RWPE1 (cell line): ENCODE data around the gene MARCOL.
A peak's percentile ranks its signal among the peaks of the same experiment; 100 is the strongest.

Experiments
- CTCF ChIA-PET: fragments of 350-600 bp; sonication (Branson Sonifier 250); formaldehyde crosslinking; extraction: SDS; loops from one replicate; lab custom pipeline; 2021; lab: Yijun Ruan, JAX
- POLR2A ChIA-PET: fragments of 400-600 bp; formaldehyde crosslinking; extraction: SDS; loops from one replicate; lab custom pipeline; 2020; ENCODE audit warnings: antibody characterized with exemption; ENCODE audit not compliant: low non-redundant PET; lab: Yijun Ruan, JAX
- DNase-seq: peaks from one replicate; pipeline ENCODE4 v3.0.0; 2012; ENCODE audit warnings: low spot score
- H3K27ac ChIP-seq: fragments of 450-650 bp; 2 replicates; pipeline ENCODE4 v1.5.1; 2017
- CTCF ChIP-seq: fragments of 450-650 bp; conservative IDR thresholded peaks from 2 replicates; pipeline ENCODE4 v1.5.1; 2017; ENCODE audit warnings: low read depth, mild to moderate bottlenecking

MARCOL gene

GRCh38 chr5:148205865-148206264, 32.5 kb upstream of the MARCOL start:
- TF ChIP-seq CTCF, result no peak
- no peak for DNase-seq
- CTCF ChIA-PET, result no interaction called here
- no peak overlapping the region for H3K27ac ChIP-seq
- POLR2A ChIA-PET, result no interaction called here

GRCh38 chr5:148206620-148207019, 31.7 kb upstream of the MARCOL start:
- POLR2A ChIA-PET, result no interaction called here
- no peak for DNase-seq

GRCh38 chr5:148208226-148208625, 30.1 kb upstream of the MARCOL start:
- H3K27ac ChIP-seq, result no peak overlapping the region
- CTCF ChIA-PET, result no interaction called here
- POLR2A ChIA-PET, result no interaction called here
- TF ChIP-seq CTCF, result no peak
- peak; percentile 4 for DNase-seq

More at GRCh38 chr5:148206620-148207019, 31.7 kb upstream of the MARCOL start:
- no peak overlapping the region for H3K27ac ChIP-seq
- CTCF ChIA-PET, result no interaction called here
- no peak for TF ChIP-seq CTCF

DNA sequence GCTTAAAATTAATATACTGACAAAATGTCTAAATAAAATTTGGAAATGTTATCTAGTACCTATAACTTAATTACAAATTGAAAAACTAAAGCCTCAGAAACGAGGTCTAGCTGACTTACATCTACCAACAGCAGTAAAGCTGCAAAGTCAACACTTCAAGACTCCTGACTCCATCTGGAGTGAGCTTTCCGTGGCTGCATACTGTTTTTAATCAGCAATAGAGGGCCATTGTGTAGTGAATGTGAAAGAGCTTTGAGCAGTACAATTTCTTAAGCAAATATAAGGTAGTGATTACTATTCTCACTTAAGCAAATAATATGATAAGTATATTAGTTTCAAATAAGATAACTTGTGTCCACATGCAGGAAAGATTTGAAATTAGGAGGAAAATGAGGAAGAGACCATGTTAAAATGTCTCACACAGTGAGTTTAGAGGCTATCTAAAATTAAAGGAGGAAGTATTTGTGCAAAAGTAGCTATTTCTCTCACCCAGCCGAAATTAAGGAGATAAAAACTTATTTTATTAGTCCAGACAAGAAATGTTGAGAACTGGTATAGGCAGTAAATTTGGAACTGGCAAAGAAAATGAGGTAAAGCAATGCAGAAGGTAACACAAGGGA, 29.1 kb upstream of the MARCOL start:
- DNase-seq, result no peak
- H3K27ac ChIP-seq, result no peak overlapping the region
- TF ChIP-seq CTCF, result no peak
- CTCF ChIA-PET, result interaction anchor here (0.6 kb wide), 2 partner anchors 18 to 69 kb away, joined by 3 read pairs; no protein-coding TSS in a partner anchor
- POLR2A ChIA-PET, result no interaction called here

DNA sequence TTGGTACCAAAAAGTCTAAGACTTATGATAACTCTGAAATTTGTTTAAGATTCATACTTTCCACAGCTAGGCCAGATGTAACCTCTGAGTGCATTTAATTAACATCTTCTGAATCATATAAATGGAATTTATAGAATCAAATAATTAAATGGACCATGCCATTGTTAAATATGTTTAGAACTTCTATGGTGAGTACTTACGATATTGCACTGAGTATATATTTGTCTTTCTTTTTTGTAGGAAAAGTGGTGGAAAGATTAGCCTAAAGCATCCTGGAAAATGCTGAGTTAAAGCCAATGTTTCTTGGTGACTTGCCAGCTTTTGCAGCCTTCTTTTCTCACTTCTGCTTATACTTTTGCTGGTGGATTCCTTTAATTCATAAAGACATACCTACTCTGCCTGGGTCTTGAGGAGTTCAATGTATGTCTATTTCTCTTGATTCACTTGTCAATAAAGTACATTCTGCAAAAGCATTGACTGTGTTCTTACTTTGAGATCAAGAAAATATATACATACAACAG, 23.6 kb upstream of the MARCOL start:
- ChIA-PET POLR2A (no interaction called here), CTCF (no interaction called here)
- TF ChIP-seq CTCF, result no peak

DNA sequence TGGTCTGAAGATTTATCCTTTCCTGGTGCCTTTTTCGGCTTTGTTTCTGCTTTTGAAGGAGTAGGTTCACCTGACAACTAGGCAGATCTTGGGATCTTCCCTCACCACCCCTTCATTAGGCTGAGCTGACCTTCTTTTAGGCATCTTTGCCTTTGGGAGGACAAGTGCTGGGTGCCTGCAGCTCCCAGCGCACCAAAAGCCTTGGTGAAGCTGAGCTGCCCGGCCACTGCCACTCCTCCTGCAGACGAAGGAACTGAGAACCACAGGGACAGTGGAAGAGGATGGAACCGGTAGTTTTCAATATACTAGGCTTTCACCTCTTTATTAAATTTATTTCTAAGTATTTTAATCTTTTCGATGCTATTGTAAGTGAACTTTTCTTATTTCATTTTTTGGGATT, 16.8 kb upstream of the MARCOL start:
- ChIA-PET POLR2A (no interaction called here), CTCF (no interaction called here)
- DNase-seq, result no peak
- TF ChIP-seq CTCF, result no peak
- H3K27ac ChIP-seq, result no peak overlapping the region

More for the DNA sequence above, 23.6 kb upstream of the MARCOL start:
- DNase-seq, result no peak
- H3K27ac ChIP-seq, result no peak overlapping the region
